NOMO-1 treated with dmso at 0.1 percent for 144 hours (cell line): ENCODE data around the gene PRPH.
"Not testable (repeated sequence)": the region's sequence is repeated elsewhere in the genome, so short reads cannot be mapped to it uniquely, and the experiment has no call there.

Source experiments
- DNase-seq: peaks from one replicate; lab custom pipeline; 2025; ENCODE audit not compliant: unreplicated experiment; lab: John Stamatoyannopoulos, UW

PRPH gene

DNA sequence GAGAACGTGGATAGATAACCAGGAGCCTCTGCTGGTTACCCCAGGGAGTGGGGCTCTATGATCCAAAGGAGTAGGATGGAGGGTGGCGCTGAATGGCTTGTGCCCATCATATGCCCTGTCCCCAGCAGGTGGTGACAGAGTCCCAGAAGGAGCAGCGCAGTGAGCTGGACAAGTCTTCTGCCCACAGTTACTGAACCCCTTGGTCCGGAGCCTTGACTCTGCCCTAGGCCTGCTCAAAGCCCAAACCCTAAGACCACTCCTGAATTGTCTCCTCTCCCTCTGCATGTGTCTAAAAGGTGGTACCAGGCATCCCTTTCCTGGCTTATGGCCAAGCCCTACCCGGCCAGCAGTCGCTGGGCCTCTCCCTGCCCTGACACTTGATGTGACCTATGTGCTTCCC lies 3.2 kb downstream of the PRPH start:
- no peak for DNase-seq

GRCh38 chr12:49301760-49302159 lies 6.8 kb downstream of the PRPH start:
- DNase-seq = no peak

GRCh38 chr12:49304161-49304560 lies 9.2 kb downstream of the PRPH start:
- DNase-seq = no peak

DNA sequence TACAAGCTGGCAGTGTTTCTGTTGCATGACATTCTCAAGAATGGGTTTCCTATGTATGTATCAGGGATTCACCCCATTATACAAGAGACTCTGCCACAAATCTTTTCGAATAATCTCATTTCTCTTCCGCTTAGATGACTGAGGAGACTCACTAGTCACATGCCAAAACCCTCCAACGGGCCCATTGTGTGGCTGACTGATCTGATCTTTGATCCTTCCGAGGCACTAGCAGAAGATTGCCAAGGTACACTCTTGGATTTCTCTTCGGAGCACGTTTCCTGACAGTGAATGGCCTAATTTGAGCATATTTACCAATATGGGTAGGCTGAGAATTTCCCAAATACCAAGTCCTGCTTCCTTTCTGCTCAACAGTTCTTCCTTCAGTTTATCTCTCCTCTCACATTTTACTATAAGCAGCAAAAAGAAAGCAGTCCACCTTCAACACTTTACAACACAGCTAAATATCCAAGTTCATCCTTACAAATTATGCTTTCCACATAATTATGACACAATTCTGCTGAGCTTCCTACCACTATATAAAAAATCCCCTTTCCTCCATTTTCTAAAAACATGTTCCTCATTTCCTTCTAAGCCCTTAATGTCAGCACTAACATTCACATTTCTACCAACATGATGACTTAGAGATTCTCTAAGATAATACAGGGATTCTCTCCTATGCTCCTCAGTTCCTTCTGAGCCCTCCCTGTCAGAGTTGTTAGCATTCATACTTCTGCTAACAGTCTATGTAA lies 11.0 kb downstream of the PRPH start:
- DNase-seq = no peak

GRCh38 chr12:49309386-49309785 lies 14.4 kb downstream of the PRPH start:
- DNase-seq = no peak

- DNase-seq = not testable (repeated sequence)
Measured at GRCh38 chr12:49310451-49311000, 15.6 kb downstream of the PRPH start.

- DNase-seq = no peak
Measured at GRCh38 chr12:49314811-49315210, 19.9 kb downstream of the PRPH start.

GRCh38 chr12:49317118-49317517 lies 22.2 kb downstream of the PRPH start:
- DNase-seq = not testable (repeated sequence)

DNA sequence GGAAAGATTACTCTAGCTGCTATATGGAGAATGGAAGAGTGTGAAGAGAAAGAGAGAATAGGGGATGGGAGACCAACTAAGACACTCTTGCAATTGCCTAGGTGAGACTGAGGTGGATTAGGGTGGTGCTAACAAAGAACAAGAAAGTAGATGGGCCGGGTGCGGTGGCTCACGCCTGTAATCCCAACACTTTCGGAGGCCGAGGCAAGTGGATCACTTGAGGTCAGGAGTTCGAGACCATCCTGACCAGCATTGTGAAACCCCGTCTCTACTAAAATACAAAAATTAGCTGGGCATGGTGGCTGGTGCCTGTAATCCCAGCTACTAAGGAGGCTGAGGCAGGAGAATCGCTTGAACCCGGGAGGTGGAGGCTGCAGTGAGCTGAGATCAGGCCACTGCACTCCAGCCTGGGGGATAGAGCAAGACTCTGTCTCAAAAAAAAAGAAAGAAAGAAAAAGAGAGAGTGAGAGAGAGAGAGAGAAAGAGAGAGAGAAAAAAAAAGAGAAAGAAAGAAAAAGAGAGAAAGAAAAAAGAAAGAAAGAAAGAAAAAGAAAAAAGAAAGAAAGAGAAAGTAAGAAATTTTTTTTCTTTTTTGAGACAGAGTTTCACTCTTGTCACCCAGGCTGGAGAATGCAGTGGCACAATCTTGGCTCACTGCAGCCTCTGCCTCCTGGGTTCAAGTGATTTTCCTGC lies 25.6 kb downstream of the PRPH start:
- not testable (repeated sequence) for DNase-seq

DNA sequence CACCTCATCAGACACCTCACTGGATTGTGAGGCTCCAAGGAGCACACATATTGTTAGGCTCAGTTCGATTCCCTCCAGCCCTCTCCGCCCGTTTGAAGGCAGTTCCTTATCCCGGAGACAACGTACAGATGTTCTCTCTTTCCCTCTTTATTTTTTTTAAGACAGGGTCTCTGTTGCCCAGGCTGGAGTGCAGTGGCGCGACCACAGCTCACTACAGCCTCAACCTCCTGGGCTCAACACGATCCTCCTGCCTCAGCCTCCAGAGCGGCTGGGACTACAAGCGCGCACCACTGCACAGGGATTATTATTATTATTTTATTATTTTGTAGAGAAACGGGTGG lies 27.4 kb downstream of the PRPH start:
- no peak for DNase-seq

GRCh38 chr12:49322708-49323523 lies 28.0 kb downstream of the PRPH start, which contains the start of gene TROAP:
Gene TROAP (plus strand): TSS chr12:49323255. CDS start chr12:49323609, 354 bp downstream.
- peak; percentile 96 for DNase-seq

DNA sequence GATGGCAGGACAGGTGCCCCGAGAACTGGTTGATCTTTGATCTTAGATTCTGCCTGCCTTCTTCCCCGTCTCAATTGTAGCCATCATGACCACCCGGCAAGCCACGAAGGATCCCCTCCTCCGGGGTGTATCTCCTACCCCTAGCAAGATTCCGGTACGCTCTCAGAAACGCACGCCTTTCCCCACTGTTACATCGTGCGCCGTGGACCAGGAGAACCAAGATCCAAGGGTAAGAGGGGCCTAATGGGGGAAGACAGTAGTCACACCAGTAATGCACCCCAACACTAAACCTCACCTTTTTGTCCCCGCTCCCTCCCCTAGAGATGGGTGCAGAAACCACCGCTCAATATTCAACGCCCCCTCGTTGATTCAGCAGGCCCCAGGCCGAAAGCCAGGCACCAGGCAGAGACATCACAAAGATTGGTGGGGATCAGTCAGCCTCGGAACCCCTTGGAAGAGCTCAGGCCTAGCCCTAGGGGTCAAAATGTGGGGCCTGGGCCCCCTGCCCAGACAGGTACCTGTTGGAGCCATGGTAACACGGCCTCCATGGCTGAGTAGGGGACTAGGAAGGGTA lies 28.7 kb downstream of the PRPH start:
- no peak for DNase-seq

- no peak for DNase-seq
Measured at GRCh38 chr12:49325606-49326005, 30.7 kb downstream of the PRPH start.

- DNase-seq = no peak
Measured at GRCh38 chr12:49327368-49327767, 32.4 kb downstream of the PRPH start.

GRCh38 chr12:49327887-49328286 lies 32.9 kb downstream of the PRPH start:
- no peak for DNase-seq

DNA sequence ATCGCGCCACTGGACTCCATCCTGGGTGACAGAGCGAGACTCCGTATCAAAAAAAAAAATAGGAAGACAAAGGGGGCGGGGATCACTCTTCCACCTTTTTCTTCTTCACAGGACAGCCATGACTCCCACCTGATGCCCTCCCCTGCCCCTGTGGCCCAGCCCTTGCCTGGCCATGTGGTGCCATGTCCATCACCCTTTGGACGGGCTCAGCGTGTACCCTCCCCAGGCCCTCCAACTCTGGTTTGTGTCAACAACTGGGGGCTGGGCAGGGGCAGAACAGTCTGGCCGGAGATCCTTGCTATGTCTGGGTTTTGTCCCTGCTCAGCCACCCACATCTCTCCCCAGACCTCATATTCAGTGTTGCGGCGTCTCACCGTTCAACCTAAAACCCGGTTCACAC lies 33.9 kb downstream of the PRPH start:
- DNase-seq = no peak

DNA sequence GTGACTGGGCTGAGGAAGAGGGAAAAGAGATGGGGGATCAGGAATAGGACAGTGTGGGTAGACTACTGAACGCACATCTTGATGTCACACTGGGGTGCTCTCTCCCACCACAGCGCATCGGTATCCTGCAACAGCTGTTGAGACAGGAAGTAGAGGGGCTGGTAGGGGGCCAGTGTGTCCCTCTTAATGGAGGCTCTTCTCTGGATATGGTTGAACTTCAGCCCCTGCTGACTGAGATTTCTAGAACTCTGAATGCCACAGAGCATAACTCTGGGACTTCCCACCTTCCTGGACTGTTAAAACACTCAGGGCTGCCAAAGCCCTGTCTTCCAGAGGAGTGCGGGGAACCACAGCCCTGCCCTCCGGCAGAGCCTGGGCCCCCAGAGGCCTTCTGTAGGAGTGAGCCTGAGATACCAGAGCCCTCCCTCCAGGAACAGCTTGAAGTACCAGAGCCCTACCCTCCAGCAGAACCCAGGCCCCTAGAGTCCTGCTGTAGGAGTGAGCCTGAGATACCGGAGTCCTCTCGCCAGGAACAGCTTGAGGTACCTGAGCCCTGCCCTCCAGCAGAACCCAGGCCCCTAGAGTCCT lies 35.2 kb downstream of the PRPH start:
- DNase-seq = no peak

- no peak for DNase-seq
Measured at GRCh38 chr12:49330631-49331379, 35.9 kb downstream of the PRPH start.

DNA sequence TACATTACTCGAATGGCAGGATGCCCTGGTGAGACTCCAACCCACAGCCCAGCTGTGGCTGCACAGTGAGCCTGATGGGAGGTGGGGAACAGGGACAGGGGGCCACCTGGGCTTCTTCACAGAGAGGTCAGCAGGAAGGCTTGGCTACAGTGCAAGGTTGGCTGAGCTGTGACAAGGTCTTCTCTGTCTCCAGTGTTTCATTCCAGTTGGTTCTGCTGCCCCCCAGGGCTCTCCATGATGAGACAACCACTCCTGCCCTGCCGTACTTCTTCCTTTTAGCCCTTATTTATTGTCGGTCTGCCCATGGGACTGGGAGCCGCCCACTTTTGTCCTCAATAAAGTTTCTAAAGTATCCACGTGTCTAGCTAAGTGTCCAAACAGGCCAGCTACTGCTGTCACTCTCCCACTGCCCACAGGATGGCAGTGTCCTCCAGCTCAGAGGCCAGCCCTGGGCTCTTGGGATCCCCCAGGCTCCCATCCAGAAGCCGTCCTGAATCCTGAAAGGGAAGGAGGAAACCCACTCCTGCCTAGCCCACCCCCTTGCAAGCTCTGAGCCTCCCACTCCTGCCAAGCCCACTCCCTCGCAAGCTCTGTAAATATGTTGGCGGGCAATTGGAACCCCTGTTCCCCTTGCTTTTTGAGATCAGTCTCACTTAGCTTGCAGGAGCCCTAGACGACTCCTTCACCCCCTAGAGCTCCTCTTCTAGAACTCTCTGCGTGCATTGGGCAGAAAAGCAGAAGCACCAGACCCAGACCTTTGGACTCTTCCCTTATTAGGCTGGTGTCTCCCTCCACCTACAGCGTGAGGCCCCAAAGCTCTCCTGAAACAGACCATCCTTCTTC lies 36.7 kb downstream of the PRPH start:
- DNase-seq = peak; percentile 91
